Medulla oblongata (tissue), 1 donor: ENCODE measurements around the gene CDC42EP4.

Source experiments
- DNase-seq: peaks from one replicate; pipeline ENCODE4 v3.0.0-alpha.2; 2015; ENCODE audit errors: extremely low spot score

The CDC42EP4 gene

DNA sequence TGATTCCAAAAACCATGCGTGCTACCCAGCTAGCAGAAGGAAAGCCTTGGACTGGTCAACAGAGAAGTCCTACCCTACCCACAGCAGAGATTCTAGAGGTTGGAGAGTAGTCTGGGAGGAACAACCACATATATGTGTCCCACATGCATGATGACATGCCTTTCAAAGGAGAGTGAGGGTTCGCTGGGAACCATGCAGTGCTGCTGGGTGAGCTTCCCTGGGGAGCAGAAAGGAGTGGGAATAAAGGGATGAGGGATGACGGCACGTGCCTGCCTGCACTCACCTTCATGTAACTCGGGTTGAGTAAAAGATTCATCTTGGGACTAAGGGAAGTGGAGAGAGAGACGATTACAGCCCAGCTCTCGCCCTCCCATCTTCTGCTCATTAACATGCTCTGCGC, 59.9 kb downstream of the CDC42EP4 start:
- DNase-seq, result no peak

- DNase-seq, result no peak
Observed at GRCh38 chr17:73250851-73251640, 60.8 kb downstream of the CDC42EP4 start.

GRCh38 chr17:73249700-73250099, 62.1 kb downstream of the CDC42EP4 start:
- DNase-seq, result no peak

- DNase-seq, result no peak
Observed at GRCh38 chr17:73248532-73248931, 63.3 kb downstream of the CDC42EP4 start.

- DNase-seq, result no peak
Observed at GRCh38 chr17:73247726-73248125, 64.1 kb downstream of the CDC42EP4 start.

- no peak for DNase-seq
Observed at GRCh38 chr17:73240561-73240960, 71.2 kb downstream of the CDC42EP4 start.

GRCh38 chr17:73237714-73238113, 74.1 kb downstream of the CDC42EP4 start:
- no peak for DNase-seq

- DNase-seq, result no peak
Observed at GRCh38 chr17:73234736-73235135, 77.1 kb downstream of the CDC42EP4 start.
